Osteoblast (primary cell): ENCODE results near the gene FMN1. TPM values are rescaled to one million over a fixed set of nuclear protein-coding genes. Genes with fewer than 3 reads are reported as not detected.

Source experiments
- DNase-seq: peaks from one replicate; pipeline ENCODE4 v3.0.0; 2011; ENCODE audit warnings: low spot score, mixed read lengths; ENCODE audit not compliant: insufficient read length; ENCODE audit errors: missing footprints
- H2AFZ ChIP-seq: 2 replicates; pipeline ENCODE4 v1.6.0; 2011; ENCODE audit warnings: mild to moderate bottlenecking, low read length
- H3K27ac ChIP-seq: 2 replicates; pipeline ENCODE4 v1.5.1; 2011; ENCODE audit warnings: mild to moderate bottlenecking, low read depth, low read length, moderate library complexity
- H3K27me3 ChIP-seq: 2 replicates; pipeline ENCODE4 v1.6.0; 2012; ENCODE audit warnings: mild to moderate bottlenecking, control low read depth, inconsistent platforms, low read length, moderate library complexity; ENCODE audit not compliant: insufficient read depth
- H3K36me3 ChIP-seq: 2 replicates; pipeline ENCODE4 v1.5.1; 2011; ENCODE audit warnings: mild to moderate bottlenecking, low read length, control low read depth, moderate library complexity; ENCODE audit not compliant: insufficient read depth
- H3K4me1 ChIP-seq: 2 replicates; pipeline ENCODE4 v1.5.1; 2011; ENCODE audit warnings: mild to moderate bottlenecking, low read length, control low read depth, moderate library complexity; ENCODE audit not compliant: insufficient read depth
- H3K4me2 ChIP-seq: 2 replicates; pipeline ENCODE4 v1.6.0; 2011; ENCODE audit warnings: mild to moderate bottlenecking, low read length; ENCODE audit not compliant: insufficient read depth
- H3K4me3 ChIP-seq: fragments of 200-600 bp; sonication (generic); 3 replicates; pipeline ENCODE4 v1.5.1; 2012; ENCODE audit warnings: mild to moderate bottlenecking, low read length, inconsistent platforms; ENCODE audit not compliant: insufficient read depth
- H3K79me2 ChIP-seq: 2 replicates; pipeline ENCODE4 v1.6.0; 2012; ENCODE audit warnings: mild to moderate bottlenecking, low read length, control low read depth, inconsistent platforms; ENCODE audit not compliant: insufficient read depth
- H3K9me3 ChIP-seq: 2 replicates; pipeline ENCODE4 v1.5.1; 2011; ENCODE audit warnings: low read depth, low read length, control low read depth
- H4K20me1 ChIP-seq: 2 replicates; pipeline ENCODE4 v1.6.0; 2012; ENCODE audit warnings: mild to moderate bottlenecking, low read length, control low read depth; ENCODE audit not compliant: insufficient read depth
- CTCF ChIP-seq: IDR thresholded peaks from 2 replicates; pipeline ENCODE4 v1.5.1; 2011; ENCODE audit warnings: mild to moderate bottlenecking, low read depth, low read length, moderate library complexity; ENCODE audit errors: extremely low read depth
- total RNA-seq: library from RNA; depleted of rRNA; stranded (reverse); fragments of >200 nt; gene quantifications from 2 replicates; pipeline ENCODE4 v1.2.3, GENCODE V29; 2012

FMN1 gene
- total RNA-seq, 1 donor: 9.0 TPM

- Histone ChIP-seq H3K4me1 (peaks cover 29% of the 10 kb centered on the region), H3K4me3 (no peak overlapping the region), H4K20me1 (peaks cover 49% of the 10 kb centered on the region), H2AFZ (no peak overlapping the region), H3K4me2 (peak overlapping the region; percentile 80), H3K36me3 (peaks cover 69% of the 10 kb centered on the region), H3K27ac (peak overlapping the region; percentile 96), H3K27me3 (no peaks in the 10 kb centered on the region), H3K9me3 (no peaks in the 10 kb centered on the region), H3K79me2 (peaks cover 83% of the 10 kb centered on the region)
- no peak for TF ChIP-seq CTCF
- DNase-seq: no peak
Measured at GRCh38 chr15:32723171-32723948, 471.2 kb downstream of the FMN1 start.

GRCh38 chr15:32722136-32722535, 472.4 kb downstream of the FMN1 start:
- peaks cover 67% of the 10 kb centered on the region for H3K36me3 ChIP-seq
- H3K79me2 ChIP-seq: peaks cover 84% of the 10 kb centered on the region
- H3K9me3 ChIP-seq: no peaks in the 10 kb centered on the region
- no peak for TF ChIP-seq CTCF
- H2AFZ ChIP-seq: no peak overlapping the region
- peak overlapping the region; percentile 80 for H3K4me2 ChIP-seq
- peak; percentile 71 for DNase-seq
- H3K4me1 ChIP-seq: peaks cover 29% of the 10 kb centered on the region
- H4K20me1 ChIP-seq: peaks cover 49% of the 10 kb centered on the region
- H3K27ac ChIP-seq: peak overlapping the region; percentile 96
- H3K27me3 ChIP-seq: no peaks in the 10 kb centered on the region
- peak overlapping the region; percentile 41 for H3K4me3 ChIP-seq

- Histone ChIP-seq H4K20me1 (peaks cover 49% of the 10 kb centered on the region), H2AFZ (no peak overlapping the region), H3K4me2 (peak overlapping the region; percentile 80), H3K4me1 (peaks cover 31% of the 10 kb centered on the region), H3K4me3 (peak overlapping the region; percentile 93), H3K27me3 (no peaks in the 10 kb centered on the region), H3K9me3 (no peaks in the 10 kb centered on the region), H3K36me3 (peaks cover 67% of the 10 kb centered on the region), H3K27ac (peak overlapping the region; percentile 96), H3K79me2 (peaks cover 83% of the 10 kb centered on the region)
- no peak for TF ChIP-seq CTCF
- DNase-seq: no peak
Measured at GRCh38 chr15:32721596-32721995, 472.9 kb downstream of the FMN1 start.

- Histone ChIP-seq H3K9me3 (no peaks in the 10 kb centered on the region), H3K4me2 (peak overlapping the region; percentile 80), H3K27me3 (no peaks in the 10 kb centered on the region), H3K4me1 (peaks cover 35% of the 10 kb centered on the region), H3K36me3 (peaks cover 58% of the 10 kb centered on the region), H3K4me3 (peak overlapping the region; percentile 93), H2AFZ (no peak overlapping the region), H4K20me1 (peaks cover 48% of the 10 kb centered on the region), H3K79me2 (peaks cover 66% of the 10 kb centered on the region), H3K27ac (peak overlapping the region; percentile 96)
- no peak for TF ChIP-seq CTCF
- peak; percentile 75 for DNase-seq
Measured at GRCh38 chr15:32718821-32719716, 475.4 kb downstream of the FMN1 start.
